ENCODE measurements around the gene COMT.
"Not testable (repeated sequence)": the region's sequence is repeated elsewhere in the genome, so short reads cannot be mapped to it uniquely, and the experiment has no call there.

The COMT gene

GRCh38 chr22:19909350-19910179, 32.0 kb upstream of the COMT start:
- DNase-seq: peak; percentile 71

GRCh38 chr22:19910180-19910744, 31.3 kb upstream of the COMT start:
- DNase-seq: no peak

GRCh38 chr22:19911540-19912270, 29.9 kb upstream of the COMT start:
- DNase-seq: no peak

DNA sequence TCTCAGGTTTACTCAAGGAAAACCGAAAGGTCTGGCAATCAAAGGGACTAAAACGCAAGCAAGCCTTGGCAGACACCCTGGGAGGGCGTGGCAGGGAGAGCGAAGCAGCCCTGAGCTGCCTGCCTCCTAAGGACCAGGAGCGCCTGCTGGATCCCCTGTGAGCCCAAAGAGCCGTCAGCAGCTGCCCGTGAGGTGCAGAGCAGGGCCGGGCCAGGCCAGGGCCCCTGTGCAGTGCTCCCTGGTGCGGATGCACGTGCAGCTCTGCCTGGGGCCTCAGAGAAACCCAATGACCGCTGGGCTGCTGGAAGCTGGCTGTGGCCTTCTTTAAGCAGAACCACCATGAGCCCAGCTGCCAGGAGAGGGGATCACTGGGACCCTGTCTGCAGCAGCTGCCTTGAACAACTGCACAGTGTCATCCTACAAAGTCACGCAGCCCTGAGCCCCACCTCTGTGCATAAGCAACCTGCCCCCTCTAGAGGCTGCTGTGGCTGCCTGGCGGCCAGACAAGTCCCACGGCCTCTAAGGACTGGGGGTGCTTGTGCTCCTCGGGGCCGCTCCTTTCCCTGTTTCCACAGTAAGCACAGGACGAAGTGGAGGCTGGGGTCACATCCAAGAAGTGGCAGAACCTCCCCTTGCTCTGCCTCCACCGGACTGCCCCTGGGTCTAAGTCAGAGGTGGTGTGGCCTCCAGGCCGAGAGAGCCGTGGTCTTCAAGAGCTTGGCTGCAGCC, 29.1 kb upstream of the COMT start:
- no peak for DNase-seq

DNA sequence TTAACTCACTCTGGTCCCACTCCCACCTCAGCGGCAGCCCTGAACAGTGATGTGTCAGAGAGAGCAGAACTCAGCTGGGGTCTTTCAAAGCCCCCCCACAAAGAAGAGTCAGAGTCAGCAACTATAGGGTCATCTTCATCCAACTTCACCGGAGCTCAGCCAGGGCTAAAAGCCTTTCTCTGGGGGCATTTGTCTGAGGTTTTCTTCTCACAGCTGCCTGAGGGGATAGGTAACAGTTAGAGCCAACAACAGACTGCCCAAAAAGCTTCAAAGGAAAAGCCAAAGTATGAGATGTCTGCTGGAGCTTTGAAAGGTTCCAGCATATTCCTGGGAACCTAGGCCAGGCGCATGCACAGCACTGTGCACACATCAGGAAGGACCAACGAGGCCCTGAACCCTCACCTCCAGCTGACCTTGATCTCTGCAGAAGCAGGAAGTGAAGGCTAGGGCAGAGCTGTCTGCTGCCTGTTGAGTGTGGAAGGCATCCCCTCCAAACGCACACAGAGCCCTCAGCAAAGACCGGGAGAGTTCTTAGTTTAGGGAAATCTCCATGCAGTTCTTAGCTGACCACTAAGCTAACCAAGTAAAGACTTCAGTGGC, 28.1 kb upstream of the COMT start:
- no peak for DNase-seq

DNA sequence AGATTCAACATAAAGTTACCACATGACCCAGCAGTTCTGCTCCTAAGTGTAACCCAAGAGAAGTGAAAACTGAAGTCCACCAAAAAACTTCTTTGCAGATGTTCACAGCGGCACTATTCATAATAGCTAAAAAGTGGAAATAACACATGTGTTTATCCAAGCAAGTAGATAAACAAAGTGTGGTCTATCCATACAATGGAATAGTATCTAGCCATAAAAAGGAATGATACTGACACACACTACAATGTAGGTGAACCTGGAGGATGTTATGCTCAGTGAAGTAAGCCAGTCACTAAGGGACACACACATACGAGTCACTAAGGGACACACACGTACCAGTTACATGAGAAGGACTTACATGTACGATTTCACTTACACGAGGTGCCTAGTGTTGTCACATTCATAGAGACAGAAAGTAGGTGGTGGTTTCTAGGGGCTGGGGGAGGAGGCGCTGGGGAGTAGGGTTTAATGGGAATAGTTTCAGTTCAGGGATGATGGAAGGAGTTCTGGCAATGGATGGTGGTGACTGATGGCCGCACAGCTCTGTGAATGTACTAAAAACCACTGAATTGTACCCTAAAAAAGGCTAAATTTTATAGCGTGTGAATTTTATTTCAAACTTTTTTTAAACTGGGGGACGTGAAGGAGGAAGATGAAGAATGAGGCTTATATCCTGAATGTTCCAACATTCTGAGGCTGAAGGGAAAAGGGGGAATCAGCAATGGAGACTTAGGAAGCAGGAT, 27.2 kb upstream of the COMT start:
- no peak for DNase-seq

DNA sequence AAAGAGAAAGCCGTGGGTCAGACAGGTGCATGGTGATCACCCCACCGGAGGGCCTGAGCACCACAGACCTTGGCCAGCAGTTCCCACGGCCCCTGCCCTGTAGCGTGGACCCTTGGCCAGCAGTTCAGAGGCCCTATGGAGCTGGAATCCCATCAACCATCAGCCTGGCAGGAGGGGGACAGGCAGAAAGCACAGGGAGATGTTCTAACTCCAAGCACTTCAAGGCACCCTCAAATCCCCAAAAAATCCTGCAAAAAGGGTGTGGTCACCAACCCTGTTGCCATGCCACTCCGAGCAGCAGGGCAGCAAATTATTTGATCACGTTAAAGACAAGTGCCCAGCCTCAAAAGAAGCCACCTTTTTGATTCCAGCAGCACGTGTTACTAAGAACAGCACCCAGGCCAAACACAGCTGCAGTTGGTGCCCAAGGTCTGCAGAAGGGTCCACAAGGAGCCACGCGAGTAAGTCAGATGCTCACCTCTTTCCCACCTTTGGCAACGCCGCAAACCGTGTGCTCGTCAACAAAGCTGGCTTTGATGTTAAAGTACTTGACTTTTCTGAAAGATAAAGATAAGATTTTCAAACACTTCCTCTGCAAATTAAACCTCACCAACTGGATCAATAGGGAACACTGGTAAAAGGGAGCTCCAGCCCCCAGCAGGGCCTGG, 26.2 kb upstream of the COMT start:
- DNase-seq: no peak

DNA sequence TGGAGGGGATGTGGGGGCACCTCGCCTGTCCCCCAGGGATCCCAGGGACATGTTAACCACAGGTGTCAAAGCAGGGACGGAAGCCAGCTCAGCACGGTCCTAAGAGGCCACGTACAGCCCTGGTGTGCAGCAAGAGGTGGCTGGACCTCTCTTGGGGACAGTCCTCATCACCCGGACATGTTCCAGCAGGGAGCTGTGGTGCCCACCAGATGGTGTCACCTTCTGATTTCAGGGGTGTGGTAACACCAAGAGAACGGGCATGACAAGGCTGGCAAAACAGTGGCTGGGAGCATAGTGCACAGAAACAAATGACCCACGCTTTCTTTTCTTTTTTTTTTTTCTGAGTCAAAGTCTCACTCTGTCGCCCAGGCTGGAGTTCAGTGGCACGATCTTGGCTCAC, 25.6 kb upstream of the COMT start:
- no peak for DNase-seq

DNA sequence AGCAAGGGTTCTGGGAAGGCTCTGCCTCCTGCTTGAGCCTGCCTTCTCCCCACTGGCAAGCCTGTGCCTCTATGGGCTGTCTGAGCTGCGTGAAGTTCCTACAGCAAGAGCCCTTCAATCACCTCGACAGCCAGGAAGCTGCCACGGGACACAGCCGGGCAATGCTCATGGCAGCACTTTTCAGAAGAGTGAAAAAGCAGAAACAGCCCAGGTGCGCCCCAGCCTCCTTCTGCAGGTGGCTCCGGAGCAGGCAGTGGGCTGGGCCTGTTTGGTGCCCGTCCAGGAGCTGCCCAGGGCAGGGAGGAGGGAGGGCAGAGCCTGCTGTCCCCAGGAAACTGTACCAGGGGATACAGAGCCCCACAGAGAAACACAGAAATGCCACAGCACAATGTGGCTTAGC, 24.6 kb upstream of the COMT start:
- no peak for DNase-seq

DNA sequence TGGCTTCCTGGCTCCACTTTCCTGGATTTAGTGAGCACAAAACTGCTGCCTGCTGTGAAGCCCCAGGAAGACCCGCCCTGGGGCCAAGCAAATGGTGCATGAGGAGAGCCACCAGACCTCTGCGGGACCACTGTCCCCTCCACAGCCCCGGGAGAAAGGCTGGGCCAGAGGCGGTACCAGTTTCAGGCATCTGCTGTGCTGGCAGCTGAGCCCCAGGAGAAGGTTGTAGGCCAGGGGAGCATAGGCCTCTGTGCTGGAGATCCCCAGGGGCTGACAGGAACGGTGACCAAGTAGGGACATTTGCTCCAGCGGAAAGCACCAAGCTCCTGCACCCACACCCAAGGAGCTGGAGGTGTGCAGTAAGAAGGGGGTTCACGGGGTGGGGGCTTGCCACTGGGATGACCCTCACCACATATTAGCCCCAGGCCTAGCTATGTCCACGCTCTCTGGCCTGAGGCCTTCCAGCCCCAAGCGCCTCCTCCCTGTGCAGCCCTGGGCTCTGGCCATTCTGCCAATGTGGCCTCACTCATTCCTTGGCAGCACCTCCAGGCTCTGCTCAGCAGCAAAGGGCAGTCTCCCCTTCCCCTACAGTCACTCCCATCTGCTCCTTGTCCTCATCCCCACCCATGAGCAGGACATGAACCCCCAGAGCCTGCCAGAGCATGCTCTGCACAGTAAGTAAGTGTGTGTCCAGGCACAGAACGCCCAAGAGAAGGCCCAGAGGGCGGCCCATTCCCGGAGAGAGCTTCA, 24.0 kb upstream of the COMT start:
- no peak for DNase-seq

DNA sequence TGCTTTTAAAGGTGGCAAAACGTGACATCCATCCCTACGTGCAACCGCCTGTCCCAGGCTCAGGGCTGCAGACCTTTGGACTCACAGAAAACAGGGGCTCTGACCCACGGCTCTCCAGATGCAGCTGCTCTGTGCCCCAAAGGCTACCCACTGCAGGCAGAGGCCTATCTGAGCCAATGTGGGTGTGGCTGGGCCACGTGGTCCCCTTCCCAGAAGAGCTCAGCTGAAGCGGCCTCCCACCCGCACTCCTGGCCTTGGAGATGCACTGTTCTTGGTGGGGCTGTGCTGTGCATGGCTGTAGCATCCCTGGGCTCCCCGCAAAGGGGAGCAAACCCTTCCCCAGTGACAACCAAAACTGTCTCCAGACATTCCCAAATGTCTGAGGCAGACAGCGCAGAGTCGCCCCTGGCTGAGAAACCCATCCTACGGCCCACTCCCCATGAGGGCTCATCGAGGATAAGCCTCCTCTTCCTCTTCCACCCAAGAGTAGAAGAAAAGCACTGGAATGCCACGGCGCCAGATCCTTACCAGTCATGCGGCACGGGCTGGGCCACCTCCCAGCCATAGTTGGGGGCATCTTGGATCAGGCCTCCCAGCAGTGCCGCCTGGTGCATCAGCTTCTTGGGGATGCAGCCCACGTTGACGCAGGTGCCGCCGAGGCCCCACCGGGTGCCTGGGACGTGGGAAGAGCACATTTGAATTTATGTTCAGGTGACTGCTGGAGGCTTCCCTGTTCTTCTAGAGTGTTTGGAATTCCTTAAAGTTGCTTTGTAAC, 23.1 kb upstream of the COMT start:
- no peak for DNase-seq

- no peak for DNase-seq
Measured at GRCh38 chr22:19919701-19920363, 21.7 kb upstream of the COMT start.

DNA sequence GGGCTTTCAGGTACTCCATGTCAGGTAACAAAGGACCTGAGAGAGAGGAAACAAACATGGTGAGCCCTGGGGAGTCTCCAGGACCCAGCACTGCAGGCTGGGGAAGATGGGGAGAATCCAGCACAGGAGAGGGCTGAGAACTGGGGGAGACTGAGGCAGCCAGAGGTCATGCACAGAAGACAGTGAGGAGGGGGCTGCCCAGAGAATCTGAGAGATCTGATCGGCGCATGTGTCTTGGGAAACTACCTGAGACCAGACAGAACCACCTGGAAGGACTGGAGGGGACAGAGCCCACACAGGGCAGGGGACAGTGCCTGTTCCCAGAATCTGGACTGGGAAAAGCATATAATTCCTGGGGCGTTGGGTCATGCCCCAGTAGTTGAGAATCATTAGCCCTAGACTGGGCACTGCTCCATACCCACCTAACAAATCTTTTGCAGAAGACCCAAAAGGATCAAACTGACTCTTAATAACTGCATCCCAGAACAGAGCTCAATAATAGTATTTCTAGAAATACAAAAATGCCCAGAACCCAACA, 20.0 kb upstream of the COMT start:
- DNase-seq: no peak

DNA sequence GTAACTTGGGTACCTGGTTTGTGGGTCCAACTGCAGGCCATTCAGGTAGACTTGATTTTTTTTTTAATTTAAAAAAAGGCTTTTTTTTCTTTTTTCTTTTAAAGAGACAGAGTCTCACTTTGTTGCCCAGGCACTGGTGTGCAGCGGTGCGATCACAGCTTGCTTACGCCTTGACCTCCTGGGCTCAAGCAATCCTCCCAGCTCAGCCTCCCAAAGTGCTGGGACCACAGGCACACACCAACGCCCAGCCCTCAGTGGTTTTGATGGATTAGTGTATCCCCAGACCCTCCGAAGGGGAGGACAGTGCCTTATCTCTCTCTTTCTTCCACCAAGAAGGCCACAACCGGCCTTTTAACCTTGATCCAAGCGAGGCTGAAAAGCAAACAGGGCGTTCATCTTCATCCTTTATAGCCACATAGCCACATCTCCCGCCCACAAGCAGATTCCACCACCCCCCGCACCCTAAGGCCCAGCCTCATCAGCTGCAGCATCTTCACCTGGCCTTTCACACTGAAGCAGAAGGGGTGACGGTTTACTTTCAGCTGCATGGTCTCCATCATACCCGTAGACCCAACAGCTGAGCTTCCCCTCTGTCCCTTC, 17.6 kb upstream of the COMT start:
- DNase-seq: no peak

GRCh38 chr22:19926028-19926427, 15.5 kb upstream of the COMT start:
- not testable (repeated sequence) for DNase-seq

- DNase-seq: no peak
Measured at GRCh38 chr22:19927696-19928095, 13.9 kb upstream of the COMT start.

GRCh38 chr22:19928207-19928606, 13.4 kb upstream of the COMT start:
- no peak for DNase-seq

Measured in fibroblast of skin of right quadriceps (primary cell).